Stomach smooth muscle (tissue), 2 donors: ENCODE results near the gene ADGRB2.
"Not testable (repeated sequence)": the region's sequence is repeated elsewhere in the genome, so short reads cannot be mapped to it uniquely, and the experiment has no call there.

Experiments
- H3K27ac ChIP-seq: one replicate; pipeline ENCODE4 v1.7.0; 2013; ENCODE audit warnings: mild to moderate bottlenecking, low read length, inconsistent platforms
- H3K27me3 ChIP-seq, 2 donors: one replicate each; pipeline ENCODE4 v1.7.0; 2013; ENCODE audit warnings: low read length in 2 of 2; ENCODE audit not compliant: insufficient read depth in 2 of 2, control insufficient read depth in 1 of 2
- H3K36me3 ChIP-seq, 2 donors: one replicate each; pipeline ENCODE4 v1.7.0; 2013; ENCODE audit warnings: low read length in 2 of 2; ENCODE audit not compliant: control insufficient read depth in 2 of 2, insufficient read depth in 2 of 2
- H3K4me1 ChIP-seq: one replicate; pipeline ENCODE4 v1.7.0; 2013; ENCODE audit warnings: low read length; ENCODE audit not compliant: control insufficient read depth, insufficient read depth
- H3K4me3 ChIP-seq, 2 donors: one replicate each; pipeline ENCODE4 v1.7.0; 2013; ENCODE audit warnings: low read length in 2 of 2
- H3K9ac ChIP-seq, 2 donors: one replicate each; pipeline ENCODE4 v1.7.0; 2013; ENCODE audit warnings: low read length in 2 of 2, mild to moderate bottlenecking in 1 of 2
- H3K9me3 ChIP-seq, 2 donors: one replicate each; pipeline ENCODE4 v1.7.0; 2013; ENCODE audit warnings: low read length in 2 of 2; ENCODE audit not compliant: control insufficient read depth in 2 of 2
- donor health status: healthy.
- donor health status: Pancreatic carcinoma.

Gene ADGRB2

DNA sequence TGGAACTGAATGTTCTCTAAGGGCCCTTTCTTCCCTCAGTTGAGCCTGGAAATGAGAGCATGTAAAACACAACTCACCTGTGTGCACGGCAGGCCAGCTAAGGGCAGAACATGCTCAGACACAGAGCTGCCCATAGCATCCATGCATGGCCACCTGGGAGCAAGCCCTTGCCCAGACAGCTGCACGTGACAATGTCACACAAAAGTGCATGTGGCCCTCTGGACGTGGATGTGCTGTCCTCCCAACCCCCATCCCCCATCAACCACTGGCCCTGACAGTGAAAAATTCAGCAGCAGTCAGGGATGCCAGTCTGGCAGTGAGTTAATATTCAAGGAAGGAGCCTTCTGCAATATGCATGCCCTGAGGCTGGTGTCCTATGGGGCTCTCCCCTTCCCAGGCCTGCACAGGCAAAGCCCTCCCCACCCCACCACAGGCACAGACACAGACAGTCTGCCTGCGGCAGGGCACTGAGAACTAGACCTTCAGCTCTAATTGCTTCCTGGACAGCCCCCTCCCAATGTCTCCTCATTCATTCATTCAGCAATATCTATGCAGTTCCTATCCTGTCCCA, 45.7 kb downstream of the ADGRB2 start:
- H3K4me1 ChIP-seq = peaks cover 25% of the 10 kb centered on the region
- no peak overlapping the region for H3K27ac ChIP-seq
- no peaks in the 10 kb centered on the region for H3K27me3 ChIP-seq
- no peak overlapping the region for H3K9ac ChIP-seq
- H3K36me3 ChIP-seq = no peaks in the 10 kb centered on the region
- no peak overlapping the region for H3K4me3 ChIP-seq
- H3K9me3 ChIP-seq = no peaks in the 10 kb centered on the region

DNA sequence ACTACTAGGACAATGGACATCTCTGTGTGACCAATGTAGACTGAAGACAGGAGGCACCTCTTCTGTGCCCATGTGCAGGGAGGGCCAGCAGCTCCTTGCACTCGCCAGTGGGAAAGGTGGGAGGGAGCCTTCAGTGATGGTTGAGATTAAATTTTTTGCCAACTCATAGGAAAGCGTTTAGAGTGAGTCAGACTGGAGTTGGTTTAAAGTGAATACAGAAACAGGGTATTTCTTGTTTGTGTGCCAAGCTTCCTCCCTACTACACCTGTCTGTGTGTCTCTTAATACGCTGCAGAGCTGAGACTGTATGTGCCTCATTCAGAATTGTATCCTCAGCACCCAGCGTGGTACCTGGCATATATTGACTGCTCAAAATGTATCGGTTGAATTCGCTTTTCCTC, 46.8 kb downstream of the ADGRB2 start:
- Histone ChIP-seq H3K27ac (no peak overlapping the region), H3K4me1 (peaks cover 35% of the 10 kb centered on the region), H3K27me3 (no peaks in the 10 kb centered on the region), H3K36me3 (no peaks in the 10 kb centered on the region), H3K4me3 (no peak overlapping the region), H3K9me3 (no peaks in the 10 kb centered on the region), H3K9ac (no peak overlapping the region)

DNA sequence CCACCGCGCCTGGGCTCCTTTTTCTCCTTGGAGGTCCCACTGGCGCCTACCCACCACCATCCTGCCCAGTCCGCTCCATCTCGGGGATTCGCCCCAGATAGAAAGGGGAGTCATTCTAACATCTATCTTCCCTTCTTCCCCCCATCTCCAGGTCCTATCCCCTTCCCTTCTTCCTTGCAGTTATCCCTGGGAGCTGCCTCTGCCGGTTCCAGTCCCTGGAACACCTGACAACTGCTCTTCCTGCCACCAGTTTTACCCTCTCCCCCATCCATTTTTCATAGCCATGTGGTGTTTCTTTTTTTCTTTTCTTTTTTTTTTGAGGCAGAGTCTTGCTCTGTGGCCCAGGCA, 48.3 kb downstream of the ADGRB2 start:
- peak overlapping the region; percentile 61 to 75 for H3K4me3 ChIP-seq
- H3K4me1 ChIP-seq = peaks cover 40% of the 10 kb centered on the region
- H3K9me3 ChIP-seq = no peaks in the 10 kb centered on the region
- H3K27ac ChIP-seq = peak overlapping the region; percentile 92
- no peaks in the 10 kb centered on the region for H3K27me3 ChIP-seq
- H3K9ac ChIP-seq = peak overlapping the region; percentile 57 to 75
- no peaks in the 10 kb centered on the region for H3K36me3 ChIP-seq

DNA sequence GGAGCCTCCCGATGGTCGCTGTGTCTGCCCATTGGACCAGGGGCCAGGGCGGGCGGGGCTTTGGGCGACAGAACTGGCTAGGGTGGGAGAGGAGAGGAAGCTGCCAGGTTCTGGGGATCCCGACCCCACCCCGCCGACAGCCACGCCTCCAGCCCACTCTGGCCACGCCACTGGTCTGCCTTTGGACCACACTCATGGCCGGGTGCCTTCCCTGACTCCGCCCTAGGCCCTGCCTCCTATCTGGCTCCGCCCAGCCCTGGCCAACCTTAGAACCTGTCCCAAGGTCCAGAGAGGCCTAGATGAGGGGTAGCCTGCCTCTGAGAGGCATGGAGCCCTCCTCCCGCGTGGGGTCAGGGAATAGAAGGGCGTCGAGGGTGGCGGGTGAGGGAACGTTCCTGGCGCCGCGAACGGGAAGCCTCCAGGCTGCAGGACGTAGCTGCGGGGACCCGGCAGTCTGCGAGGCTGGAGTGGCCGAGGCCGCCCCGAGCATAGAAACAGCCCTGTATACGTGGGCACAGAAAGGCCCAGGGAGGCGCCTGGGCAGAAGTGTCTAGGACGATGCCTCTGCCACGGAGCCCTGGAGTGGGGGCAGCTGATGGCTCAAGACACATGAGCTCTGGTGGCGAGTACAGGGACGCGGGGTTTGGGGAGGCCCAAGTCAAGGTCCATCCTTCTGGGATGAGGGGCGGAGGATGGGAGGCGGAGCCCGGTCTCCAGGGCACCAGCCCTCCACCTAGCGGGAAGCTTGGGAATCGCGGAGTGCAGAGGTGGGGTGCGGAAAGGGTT, 48.9 kb downstream of the ADGRB2 start:
- Histone ChIP-seq H3K27ac (peak overlapping the region; percentile 92), H3K9me3 (no peaks in the 10 kb centered on the region), H3K36me3 (no peaks in the 10 kb centered on the region), H3K27me3 (no peaks in the 10 kb centered on the region), H3K4me1 (peaks cover 40% of the 10 kb centered on the region), H3K4me3 (peak overlapping the region; percentile 61 to 75), H3K9ac (peak overlapping the region; percentile 59 to 75)

DNA sequence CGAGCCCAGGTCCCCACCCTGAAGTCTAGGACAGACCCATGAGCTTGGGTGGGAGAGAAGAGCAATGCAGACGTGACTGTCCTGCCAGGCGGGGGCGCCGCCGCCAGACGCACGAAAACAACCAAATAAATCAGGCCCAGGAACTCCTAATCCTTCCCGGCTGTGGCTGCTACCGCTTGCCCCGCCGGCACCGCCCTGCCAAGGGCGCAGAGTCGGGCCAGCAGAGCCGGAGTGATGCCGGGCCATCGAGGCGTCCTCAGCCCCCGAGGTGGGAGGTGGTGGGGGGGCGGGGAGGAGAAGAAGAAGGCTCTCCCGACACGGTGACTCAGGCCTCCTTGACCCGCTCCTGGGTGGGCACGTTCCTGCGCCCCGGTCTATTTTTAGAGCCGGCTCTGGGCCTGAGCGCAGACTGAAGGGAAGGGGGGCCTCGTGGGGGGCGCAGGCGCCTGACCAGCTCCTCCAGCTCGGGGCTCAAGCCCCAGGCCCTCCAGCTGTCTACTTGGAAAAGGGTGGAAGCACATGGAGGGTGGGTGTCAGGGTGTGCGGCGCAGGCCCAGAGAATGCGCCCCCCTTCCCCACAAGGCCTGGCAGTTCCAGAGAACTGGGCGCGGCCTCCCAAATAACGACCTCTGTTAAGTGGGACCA, 49.6 kb downstream of the ADGRB2 start:
- H3K27ac ChIP-seq = peak overlapping the region; percentile 92
- peak overlapping the region; percentile 61 to 75 for H3K4me3 ChIP-seq
- no peaks in the 10 kb centered on the region for H3K9me3 ChIP-seq
- peak overlapping the region; percentile 59 to 62 for H3K9ac ChIP-seq
- no peaks in the 10 kb centered on the region for H3K36me3 ChIP-seq
- H3K4me1 ChIP-seq = peaks cover 40% of the 10 kb centered on the region
- H3K27me3 ChIP-seq = no peaks in the 10 kb centered on the region

DNA sequence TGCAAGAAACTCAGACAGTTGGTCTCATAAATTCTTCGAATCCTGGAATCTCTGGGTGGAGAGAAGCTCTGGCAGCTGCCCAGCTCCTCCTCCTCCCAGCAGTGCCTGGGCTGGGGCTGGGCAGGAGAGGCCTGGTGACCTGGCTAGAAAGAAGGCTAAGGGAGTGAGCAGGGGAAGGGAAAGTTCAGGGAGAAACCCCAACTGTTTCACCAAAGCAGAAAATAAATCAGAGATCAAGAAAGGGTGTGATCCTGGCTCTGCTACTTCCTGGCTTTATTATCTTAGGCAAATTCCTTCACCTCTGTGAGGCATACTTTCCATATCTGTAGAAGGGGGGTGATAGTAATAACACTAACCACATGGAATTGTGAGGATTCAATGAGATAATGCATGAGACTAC, 51.5 kb downstream of the ADGRB2 start:
- H3K4me1 ChIP-seq = peaks cover 40% of the 10 kb centered on the region
- no peaks in the 10 kb centered on the region for H3K27me3 ChIP-seq
- peak overlapping the region; percentile 92 for H3K27ac ChIP-seq
- H3K9ac ChIP-seq = peak overlapping the region in 1 of 2 donors; percentile 36
- no peak overlapping the region for H3K4me3 ChIP-seq
- no peaks in the 10 kb centered on the region for H3K9me3 ChIP-seq
- no peaks in the 10 kb centered on the region for H3K36me3 ChIP-seq

DNA sequence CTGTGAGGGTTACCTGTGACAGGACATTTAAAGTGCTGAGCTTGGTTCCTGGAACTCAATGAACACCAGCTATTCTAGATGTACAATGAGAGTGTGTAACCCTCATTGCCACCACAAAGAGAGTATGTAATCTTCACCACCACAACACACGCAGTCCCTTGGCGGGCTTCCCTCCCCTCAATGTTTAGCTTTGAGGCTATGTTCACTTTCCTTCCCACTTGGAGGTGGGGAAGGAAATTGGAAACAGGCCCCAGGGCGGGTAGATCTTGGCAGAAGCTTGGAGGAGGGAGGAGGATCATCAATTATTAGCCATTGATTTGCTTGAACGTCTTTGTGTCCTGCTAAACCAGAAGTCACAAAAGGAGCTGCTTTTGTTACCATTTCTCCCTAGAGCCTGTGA, 52.1 kb downstream of the ADGRB2 start:
- no peak overlapping the region for H3K9ac ChIP-seq
- H3K9me3 ChIP-seq = no peaks in the 10 kb centered on the region
- no peaks in the 10 kb centered on the region for H3K36me3 ChIP-seq
- H3K27me3 ChIP-seq = no peaks in the 10 kb centered on the region
- H3K4me3 ChIP-seq = no peak overlapping the region
- H3K4me1 ChIP-seq = peaks cover 40% of the 10 kb centered on the region
- peak overlapping the region; percentile 92 for H3K27ac ChIP-seq

DNA sequence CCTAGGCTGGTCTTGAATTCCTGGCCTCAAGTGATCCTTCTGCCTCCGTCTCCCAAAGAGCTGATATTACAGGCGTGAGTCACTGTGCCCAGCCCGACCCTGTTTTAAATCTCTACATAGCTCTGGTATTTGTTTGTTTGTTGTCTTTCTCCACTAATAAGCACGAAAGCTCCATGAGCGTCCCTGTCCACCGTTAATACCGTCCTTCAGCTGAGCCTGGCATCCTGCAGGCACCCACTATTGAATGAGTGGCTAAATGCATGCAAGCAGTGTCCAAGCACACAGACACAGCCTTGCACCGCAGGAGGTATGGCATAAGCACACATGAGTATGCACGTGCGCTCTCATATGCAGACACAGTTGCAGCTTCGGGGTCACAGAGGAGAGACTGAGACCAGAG, 55.8 kb downstream of the ADGRB2 start:
- H3K4me1 ChIP-seq = peaks cover 39% of the 10 kb centered on the region
- no peak overlapping the region for H3K9ac ChIP-seq
- H3K9me3 ChIP-seq = no peaks in the 10 kb centered on the region
- H3K27ac ChIP-seq = no peak overlapping the region
- no peaks in the 10 kb centered on the region for H3K36me3 ChIP-seq
- no peaks in the 10 kb centered on the region for H3K27me3 ChIP-seq
- H3K4me3 ChIP-seq = no peak overlapping the region

DNA sequence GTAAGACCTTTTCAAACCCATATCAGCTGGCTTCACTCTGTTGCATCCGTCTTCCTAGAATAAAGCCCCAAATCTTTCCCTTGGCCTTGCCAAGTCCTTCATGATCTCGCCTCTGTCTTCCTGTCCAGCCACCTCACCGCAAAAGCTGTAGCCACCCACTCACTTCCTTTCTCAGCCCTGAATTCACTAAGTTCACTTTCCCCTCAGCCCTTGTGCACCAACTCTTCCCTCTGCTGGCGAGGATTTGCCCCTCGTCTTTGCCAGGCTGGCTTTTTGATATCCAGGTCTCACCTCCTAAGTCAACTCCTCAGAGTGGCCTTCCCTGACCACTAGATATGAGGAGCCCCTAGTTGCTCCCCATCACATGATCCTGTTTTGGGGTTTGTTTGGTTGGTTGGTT, 56.4 kb downstream of the ADGRB2 start:
- Histone ChIP-seq H3K27ac (no peak overlapping the region), H3K9me3 (no peaks in the 10 kb centered on the region), H3K9ac (no peak overlapping the region), H3K36me3 (no peaks in the 10 kb centered on the region), H3K4me1 (peaks cover 40% of the 10 kb centered on the region), H3K27me3 (no peaks in the 10 kb centered on the region), H3K4me3 (no peak overlapping the region)

DNA sequence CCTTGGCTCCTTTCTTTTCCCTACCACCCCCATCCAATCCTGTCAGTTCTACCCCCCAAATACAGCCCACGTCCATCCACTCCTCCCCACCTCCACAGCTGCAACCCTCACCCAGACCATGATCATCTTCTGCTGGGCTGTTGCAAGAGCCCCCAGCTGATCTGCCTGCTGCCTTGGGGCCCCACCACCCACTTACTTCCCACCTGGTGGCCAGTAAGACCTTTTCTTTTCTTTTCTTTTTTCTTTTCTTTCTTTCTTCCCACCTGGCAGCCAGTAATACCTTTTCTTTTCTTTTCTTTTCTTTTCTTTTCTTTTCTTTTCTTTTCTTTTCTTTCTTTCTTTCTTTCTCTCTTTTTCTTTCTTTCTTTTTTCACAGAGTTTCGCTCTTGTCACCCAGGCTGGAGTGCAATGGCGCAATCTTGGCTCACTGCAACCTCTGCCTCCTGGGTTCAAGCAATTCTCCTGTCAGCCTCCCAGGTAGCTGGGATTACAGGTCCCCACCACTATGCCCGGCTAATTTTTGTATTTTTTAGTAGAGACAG, 57.0 kb downstream of the ADGRB2 start:
- H3K4me1 ChIP-seq = peaks cover 39% of the 10 kb centered on the region
- not testable (repeated sequence) for H3K4me3 ChIP-seq, H3K27me3 ChIP-seq, H3K36me3 ChIP-seq, H3K9me3 ChIP-seq, H3K27ac ChIP-seq, H3K9ac ChIP-seq
